COR-L47 (cell line): Measurements from ENCODE around the gene ADGRA1.
"Not testable (repeated sequence)": the region's sequence is repeated elsewhere in the genome, so short reads cannot be mapped to it uniquely, and the experiment has no call there.

ENCODE experiments used
- DNase-seq: peaks from one replicate; lab custom pipeline; 2025; lab: John Stamatoyannopoulos, UW

Gene ADGRA1

GRCh38 chr10:133096616-133097269 is 9.0 kb downstream of the ADGRA1 start:
- DNase-seq: no peak

GRCh38 chr10:133097418-133097817 is 9.7 kb downstream of the ADGRA1 start:
- DNase-seq: no peak

- DNase-seq: no peak
Measured at GRCh38 chr10:133097961-133098360, 10.2 kb downstream of the ADGRA1 start.

GRCh38 chr10:133098426-133099124 is 10.9 kb downstream of the ADGRA1 start:
- DNase-seq: no peak

GRCh38 chr10:133099571-133099970 is 11.8 kb downstream of the ADGRA1 start:
- DNase-seq: no peak

DNA sequence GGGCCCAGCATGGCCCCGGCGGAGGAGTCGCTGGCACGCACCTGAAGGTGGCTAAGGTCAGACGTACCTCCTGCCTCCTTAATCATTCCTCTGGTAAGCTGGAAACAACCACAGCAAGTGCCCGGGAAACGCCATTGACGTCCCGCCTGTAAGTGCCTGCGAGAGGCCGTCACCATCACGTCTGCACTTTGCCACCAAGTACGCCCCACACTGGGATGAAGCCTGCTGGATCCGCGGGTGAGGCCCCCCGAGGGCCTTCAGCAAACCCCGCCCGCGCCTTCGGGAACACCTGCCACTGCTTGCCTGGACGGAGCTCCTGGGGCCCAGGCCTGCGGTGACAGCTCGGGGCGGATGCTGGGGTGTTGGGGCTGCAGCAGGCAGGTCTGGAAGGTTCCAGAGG is 12.5 kb downstream of the ADGRA1 start:
- no peak for DNase-seq

DNA sequence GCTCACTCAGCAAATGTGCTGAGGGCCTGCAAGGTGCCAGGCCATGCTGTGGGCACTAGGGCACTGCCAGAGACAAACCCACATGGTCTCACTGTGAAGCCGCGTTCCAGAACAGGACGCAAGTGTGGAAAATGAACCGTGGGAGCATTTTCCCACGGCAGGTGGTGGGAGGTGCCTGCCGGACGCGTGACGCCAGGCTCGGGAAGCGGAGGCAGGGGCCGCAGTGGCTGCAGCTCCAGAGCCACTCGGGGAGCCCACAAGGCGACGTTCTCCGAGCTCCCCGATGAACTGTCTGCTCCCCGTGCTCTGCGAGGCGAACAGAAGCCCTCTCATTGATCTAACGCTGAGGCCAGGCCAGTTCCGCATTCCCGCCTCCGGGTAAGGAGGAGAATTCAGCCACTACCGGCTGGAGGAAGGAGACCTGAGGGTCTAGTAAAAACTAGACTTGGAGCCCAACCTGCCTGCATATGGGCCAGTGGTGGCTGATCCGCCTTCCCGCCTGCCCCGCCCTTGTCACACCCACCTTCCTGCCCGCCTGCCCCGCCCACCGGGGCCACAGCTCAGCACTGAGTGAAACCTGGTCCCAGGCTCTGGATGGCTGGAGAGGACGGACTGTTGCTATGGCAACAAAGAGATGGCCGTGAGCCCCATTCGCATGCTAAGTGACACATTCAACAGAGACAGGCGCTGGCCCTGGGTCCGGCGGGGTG is 13.1 kb downstream of the ADGRA1 start:
- no peak for DNase-seq

- DNase-seq: no peak
Measured at GRCh38 chr10:133101416-133101810, 13.7 kb downstream of the ADGRA1 start.

DNA sequence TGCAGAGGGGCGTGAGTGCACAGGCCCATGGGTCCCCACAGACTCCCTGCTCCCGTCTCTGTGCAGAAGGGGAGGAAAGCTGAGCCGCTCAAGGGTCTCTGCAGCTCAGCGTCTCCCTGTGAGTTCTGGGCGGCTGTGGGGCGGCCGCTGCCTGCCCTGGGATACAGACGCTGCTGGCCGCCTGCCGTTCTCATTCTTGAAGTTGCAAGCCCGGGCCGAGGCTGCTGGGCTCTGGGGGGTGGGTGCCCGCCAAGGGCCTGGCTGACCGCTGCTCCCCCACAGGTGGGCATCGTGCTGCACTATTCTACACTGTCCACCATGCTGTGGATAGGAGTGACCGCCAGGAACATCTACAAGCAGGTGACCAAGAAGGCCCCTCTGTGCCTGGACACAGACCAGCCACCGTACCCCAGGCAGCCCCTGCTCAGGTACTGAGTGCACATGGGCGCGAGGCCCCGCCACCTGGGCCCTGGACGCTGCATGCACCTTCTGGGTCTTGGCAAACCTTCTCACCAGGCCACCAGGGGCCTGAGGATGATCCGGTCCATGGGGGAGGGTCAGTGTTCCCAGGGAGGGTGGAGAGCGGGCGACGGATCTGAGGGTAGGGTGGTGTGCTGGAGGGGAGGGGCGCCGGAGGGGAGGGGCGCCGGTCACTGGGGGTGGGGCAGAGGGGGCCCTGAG is 14.8 kb downstream of the ADGRA1 start:
- DNase-seq: no peak

GRCh38 chr10:133103311-133103910 is 15.7 kb downstream of the ADGRA1 start:
- DNase-seq: no peak

DNA sequence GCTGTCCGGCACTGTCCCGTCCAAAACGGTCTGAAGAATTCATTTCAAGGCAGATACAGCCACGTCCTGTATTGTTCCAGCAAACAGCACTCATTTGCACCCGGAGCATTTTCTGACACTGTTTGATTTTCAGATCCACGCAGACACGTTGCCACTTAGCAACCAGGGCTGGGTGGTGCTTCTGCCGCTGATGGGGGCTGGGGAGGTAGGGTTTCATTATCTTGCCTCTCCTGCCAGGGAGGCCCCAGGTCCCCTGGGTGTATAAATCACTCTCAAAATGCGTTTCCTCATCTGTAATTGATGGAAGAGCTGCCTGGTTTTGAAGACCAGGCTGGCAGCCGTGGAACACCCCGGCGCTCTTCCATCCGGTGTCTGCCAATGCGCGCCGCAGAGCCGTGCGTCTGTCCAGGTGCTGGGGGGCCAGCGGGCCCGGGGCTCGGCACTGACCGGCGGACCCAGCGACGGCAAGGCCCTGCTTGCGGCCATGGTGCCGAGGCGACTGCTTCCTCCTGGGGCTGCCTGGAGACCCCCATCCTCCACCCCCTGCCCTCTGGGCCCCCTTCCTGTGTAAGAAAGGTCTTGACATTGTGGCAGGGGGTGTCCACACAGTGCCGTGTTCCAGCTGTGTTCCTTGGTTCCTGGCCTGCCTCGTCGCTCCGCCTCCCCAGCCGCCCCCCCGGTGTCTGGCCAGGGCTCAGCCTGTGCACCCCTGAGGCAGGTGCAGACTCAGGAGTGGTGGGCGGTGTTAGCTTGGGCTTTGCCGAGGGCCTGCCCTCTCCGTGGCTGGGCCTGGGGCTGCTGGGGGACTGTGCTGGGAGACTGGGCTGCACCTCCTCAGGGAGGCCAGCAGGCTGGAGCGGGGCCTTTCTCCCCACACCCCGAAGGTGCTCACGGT is 16.6 kb downstream of the ADGRA1 start:
- DNase-seq: no peak

GRCh38 chr10:133104963-133105640 is 17.4 kb downstream of the ADGRA1 start:
- no peak for DNase-seq

DNA sequence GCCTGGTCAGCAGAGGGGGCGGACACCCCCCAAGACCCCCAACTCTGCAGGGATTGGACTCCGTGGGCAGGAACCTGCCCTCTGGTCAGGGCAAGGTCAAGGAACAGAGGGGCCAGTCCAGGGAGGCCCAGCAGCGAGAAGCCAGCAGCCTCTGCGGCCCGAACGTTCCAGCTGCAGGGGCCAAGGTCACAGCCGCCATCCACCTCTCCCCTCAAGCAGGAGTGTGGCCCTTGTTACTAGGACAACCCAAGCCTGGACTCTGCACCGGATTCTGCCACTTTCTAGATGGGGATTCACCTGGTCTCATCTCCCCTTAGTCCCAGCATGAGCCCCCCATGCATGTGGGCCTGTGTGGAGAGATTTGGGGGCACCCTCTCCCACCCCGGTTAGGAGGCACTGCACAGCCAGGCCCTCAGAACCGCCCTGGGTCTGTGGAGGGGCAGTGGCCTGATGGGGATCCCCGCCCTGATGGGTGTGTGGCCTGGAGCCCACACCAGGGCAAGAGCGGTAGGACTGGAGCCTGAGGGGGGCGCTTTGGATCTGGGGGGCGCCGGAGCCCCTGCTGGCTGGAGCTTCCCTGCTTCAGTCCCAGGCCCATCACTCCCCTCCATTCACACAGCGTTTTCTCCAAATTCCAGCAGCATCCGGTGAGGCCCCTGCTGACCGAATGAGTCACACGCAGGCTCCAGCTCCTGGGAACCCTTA is 18.1 kb downstream of the ADGRA1 start:
- no peak for DNase-seq

DNA sequence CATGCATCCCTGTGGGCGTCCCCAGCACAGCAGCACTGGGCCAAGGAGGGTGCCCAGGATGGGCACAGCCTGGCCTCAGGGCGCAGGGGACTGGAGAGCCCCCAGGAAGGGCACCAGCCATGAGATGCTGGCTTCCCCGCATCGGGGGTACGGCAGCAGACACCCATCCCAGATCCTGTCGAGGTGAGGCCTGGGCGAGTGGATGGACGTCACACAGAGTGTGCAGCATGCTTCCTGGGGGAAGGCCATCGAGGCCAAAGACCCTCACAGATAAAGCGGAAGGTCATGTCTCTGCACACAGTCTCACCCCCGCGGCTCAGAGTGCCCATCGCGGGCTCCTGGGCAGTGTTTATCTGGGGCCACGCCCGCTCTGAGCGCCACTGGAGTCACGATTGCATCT is 18.8 kb downstream of the ADGRA1 start:
- no peak for DNase-seq

DNA sequence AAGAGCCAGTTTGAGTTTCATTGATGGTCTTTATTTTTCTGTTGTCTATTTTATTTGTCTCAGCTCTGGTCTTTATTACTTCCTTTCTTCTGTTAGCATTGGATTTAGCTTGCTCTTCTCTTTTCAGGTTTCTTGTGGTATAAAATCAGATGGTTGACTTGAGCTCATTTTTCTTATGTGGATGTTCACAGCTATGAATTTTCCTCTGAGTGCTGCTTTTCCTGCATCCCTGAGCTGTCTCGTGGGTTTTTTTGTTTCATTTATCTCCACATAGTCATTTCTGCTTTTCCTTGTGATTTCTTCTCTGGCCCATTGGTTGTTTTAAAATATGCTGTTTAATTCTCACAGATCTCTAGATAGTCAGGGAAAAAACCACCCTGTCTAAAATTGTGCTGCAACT is 19.7 kb downstream of the ADGRA1 start:
- DNase-seq: no peak

GRCh38 chr10:133109711-133110110 is 22.0 kb downstream of the ADGRA1 start:
- no peak for DNase-seq

GRCh38 chr10:133110133-133110532 is 22.4 kb downstream of the ADGRA1 start:
- no peak for DNase-seq

- no peak for DNase-seq
Measured at GRCh38 chr10:133110609-133111275, 23.0 kb downstream of the ADGRA1 start.

DNA sequence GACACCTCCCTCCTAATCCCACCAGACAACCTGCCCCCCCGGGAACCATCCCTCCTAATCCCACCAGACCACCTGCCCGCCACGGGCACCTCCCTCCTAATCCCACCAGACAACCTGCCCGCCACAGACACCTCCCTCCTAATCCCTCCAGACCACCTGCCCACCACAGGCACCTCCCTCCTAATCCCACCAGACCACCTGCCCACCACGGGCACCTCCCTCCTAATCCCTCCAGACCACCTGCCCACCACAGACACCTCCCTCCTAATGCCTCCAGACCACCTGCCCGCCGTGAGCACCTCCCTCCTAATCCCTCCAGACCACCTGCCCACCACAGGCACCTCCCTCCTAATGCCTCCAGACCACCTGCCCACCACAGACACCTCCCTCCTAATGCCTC is 23.9 kb downstream of the ADGRA1 start:
- DNase-seq: not testable (repeated sequence)
